GM19099 (cell line): ENCODE measurements around the gene PLCD1.

Experiments used
- POLR2A ChIP-seq: IDR thresholded peaks from 3 replicates; pipeline ENCODE4 v1.6.1; 2011; ENCODE audit warnings: low read depth; ENCODE audit not compliant: insufficient read length; ENCODE audit errors: extremely low read depth

The PLCD1 gene

GRCh38 chr3:37986479-37987314 is 42.7 kb downstream of the PLCD1 start:
- no peak for TF ChIP-seq POLR2A

GRCh38 chr3:37985637-37986320 is 43.7 kb downstream of the PLCD1 start:
- no peak for TF ChIP-seq POLR2A

- TF ChIP-seq POLR2A, result no peak
Observed at GRCh38 chr3:37984596-37984995, 44.8 kb downstream of the PLCD1 start.

- TF ChIP-seq POLR2A, result no peak
Observed at GRCh38 chr3:37984051-37984450, 45.4 kb downstream of the PLCD1 start.

GRCh38 chr3:37982331-37982730 is 47.1 kb downstream of the PLCD1 start:
- TF ChIP-seq POLR2A, result no peak

GRCh38 chr3:37981348-37981664 is 48.1 kb downstream of the PLCD1 start:
- no peak for TF ChIP-seq POLR2A

GRCh38 chr3:37980462-37981347 is 48.7 kb downstream of the PLCD1 start:
- no peak for TF ChIP-seq POLR2A

- no peak for TF ChIP-seq POLR2A
Observed at GRCh38 chr3:37979541-37980461, 49.6 kb downstream of the PLCD1 start.

- TF ChIP-seq POLR2A, result no peak
Observed at GRCh38 chr3:37974121-37975083, 55.0 kb downstream of the PLCD1 start.

GRCh38 chr3:37973246-37974054 is 56.0 kb downstream of the PLCD1 start:
- no peak for TF ChIP-seq POLR2A

- no peak for TF ChIP-seq POLR2A
Observed at GRCh38 chr3:37971467-37971866, 58.0 kb downstream of the PLCD1 start.

- TF ChIP-seq POLR2A, result no peak
Observed at GRCh38 chr3:37970802-37971201, 58.6 kb downstream of the PLCD1 start.
